ENCODE results near the gene AURKB.

- TF ChIP-seq CTCF (IDR thresholded peaks at IDR 0.05) (no peak), POLR2A (IDR thresholded peaks at IDR 0.05) (no peak)
Measured at GRCh38 chr17:8204761-8205555, 5.4 kb downstream of the AURKB start.

All from right lobe of liver (tissue), 4 donors.